HL-60/S4 treated with phorbol 12-myristate 13-acetate at 8.2 ng/mL for 4 days and 3 days (cell line): ENCODE data around the gene FXYD6.

Experiments used
- in situ Hi-C: fragments of 300-500 bp; cut with MboI; formaldehyde crosslinking; loops from 2 replicates; pipeline ENCODE4 v1.15.0; 2022; ENCODE audit warnings: low sequenced_read_pairs

The FXYD6 gene

DNA sequence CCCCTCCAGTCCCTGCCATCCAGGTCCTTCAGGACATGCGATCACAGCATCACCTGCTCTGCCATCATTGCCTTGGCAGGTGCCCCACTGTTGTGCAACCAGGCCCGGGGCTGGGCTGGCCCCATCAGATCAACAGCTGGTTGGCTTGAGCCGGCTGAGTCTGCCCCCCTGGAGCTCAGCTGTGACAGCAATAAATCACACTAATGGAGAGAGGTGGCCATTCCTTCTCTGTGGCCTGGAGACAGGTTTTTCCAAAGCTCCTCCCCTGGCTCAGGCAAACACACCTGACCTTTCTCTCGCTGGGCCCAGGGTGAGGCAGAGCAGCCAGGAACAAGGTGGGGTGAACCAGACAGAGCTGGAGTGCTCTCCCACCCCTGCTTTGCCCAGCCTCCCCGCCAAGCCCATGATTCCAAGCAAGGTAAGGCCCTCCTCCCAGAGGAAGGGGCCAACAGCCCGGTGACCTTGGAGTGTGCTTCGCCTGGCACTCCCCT is 43.0 kb downstream of the FXYD6 start:
- in situ Hi-C loops = no loop called here

DNA sequence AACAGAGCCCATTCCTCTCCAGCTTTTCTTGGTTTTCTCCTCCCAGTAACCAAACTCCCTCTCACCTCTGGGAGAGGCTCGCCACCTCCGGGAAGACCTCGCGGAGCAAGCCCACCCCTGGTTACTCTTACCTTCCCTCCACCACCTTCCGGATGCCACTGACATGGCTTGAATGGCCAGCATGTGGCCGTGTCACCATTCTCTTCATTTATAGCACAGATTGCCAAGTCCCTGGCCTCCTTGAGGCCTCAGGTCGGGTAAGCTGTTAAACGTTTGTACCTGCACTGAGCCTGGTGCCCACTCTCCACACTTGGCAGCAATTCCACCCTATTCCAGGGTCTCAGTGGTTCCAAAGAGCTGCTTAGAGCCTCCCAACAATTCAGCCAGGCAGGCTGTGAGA is 43.9 kb downstream of the FXYD6 start:
- in situ Hi-C loops = no loop called here

DNA sequence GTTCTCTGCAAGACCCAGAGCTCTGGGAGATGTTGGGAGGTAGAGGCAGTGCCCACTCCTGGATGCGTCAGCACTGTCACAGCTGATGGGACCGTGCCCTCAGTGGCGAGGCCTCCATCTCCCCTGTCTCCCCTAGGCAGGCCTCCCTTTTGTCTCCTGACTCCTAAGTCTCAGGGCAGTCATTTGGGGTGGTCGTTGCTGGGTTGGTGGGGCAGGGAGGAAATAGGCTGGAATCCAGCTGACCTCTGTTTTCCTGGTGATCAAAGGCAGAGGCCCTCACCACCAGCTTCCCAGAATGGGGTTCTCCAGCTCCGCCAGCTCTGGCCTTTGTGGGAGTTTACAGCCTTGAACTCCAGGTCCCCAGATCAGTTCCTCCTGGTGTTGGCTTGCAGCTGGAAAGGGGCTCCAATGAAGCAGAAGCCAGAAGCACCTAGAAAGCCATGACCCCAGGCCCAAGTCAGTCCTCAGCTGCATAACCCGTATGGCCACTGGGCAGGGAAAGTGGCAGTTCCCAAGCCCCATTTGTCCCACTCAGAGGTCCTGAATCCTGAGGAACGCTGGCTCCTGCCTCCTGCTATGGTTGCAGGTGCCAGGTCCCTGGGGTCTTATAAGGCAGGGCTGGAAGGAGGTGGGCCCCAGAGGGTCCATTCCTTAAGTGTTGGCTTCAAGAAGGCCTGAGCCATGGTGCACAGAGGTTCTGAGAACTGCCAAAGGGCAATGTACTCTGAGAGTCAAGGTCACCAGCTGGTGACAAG is 44.6 kb downstream of the FXYD6 start:
- in situ Hi-C loops = no loop called here

DNA sequence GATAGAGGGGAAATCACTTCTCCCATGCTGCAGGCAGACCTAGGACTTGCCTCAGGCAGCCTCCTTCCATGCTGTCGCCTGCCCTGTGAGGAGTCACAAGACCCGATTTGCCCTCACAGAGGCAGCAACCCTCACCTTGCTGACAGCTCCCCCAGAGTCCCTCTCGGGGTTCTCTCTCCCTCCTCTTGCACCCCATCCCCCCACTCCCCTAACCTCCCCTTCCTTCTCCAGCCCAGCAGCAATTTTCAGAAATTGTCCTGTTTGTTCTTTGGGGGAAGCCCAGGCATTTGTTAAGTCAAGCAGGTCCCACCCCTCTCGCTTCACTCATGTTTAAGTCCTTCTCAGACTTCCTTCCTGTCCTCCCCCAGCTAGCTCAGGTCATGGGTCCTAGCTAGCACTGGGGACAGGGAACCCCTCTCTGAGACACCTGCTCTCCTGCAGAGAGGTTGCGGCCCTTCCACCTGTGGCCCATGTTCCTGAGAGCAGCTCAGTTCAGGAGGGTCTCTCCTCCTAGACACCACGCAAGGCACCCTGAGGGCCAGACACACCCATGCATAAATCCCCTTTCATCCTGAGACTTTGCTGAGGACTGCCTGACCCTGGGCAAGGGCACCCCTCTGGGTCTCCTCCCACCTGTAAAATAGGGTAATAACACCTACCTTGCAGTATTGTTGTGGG is 45.6 kb downstream of the FXYD6 start:
- in situ Hi-C loops = no loop called here

DNA sequence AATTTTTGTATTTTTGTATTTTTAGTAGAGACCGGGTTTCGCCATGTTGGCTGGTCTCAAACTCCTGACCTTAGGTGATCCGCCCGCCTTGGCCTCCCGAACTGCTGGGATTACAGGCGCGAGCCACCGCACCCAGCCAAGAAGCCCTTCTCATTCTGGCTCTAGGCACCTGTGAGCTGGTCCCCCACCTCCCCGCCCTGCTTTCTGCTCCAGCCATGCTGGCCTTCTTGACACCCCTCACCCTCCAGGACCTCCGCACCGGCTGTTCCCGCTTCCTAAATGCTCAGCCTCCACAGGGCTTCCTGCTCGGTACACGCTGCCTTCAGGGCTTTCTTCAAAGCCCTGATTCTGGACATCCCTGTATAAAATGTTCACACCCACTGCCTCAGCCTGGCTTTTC is 46.4 kb downstream of the FXYD6 start:
- in situ Hi-C loops = no loop called here

DNA sequence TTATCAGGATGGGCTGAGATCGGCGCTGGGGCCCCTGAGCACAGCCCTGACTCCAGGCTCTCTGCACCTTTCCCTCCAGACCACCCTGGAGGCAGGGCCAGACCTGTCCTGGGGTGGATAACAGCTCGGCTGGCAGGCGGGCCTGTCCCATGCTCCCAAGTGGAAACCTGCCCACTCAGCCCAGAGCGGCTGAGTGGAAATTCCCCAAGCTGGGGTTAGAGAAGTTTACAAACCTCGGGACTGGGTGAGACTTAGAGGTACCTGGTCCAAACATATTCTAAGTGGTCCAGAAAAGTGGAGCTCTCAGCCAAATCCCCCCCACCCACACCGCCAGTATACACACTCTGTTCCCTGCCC is 47.1 kb downstream of the FXYD6 start:
- in situ Hi-C loops = loop anchor here (10.0 kb wide), 2 partner anchors 115 to 225 kb away; no protein-coding TSS in a partner anchor

DNA sequence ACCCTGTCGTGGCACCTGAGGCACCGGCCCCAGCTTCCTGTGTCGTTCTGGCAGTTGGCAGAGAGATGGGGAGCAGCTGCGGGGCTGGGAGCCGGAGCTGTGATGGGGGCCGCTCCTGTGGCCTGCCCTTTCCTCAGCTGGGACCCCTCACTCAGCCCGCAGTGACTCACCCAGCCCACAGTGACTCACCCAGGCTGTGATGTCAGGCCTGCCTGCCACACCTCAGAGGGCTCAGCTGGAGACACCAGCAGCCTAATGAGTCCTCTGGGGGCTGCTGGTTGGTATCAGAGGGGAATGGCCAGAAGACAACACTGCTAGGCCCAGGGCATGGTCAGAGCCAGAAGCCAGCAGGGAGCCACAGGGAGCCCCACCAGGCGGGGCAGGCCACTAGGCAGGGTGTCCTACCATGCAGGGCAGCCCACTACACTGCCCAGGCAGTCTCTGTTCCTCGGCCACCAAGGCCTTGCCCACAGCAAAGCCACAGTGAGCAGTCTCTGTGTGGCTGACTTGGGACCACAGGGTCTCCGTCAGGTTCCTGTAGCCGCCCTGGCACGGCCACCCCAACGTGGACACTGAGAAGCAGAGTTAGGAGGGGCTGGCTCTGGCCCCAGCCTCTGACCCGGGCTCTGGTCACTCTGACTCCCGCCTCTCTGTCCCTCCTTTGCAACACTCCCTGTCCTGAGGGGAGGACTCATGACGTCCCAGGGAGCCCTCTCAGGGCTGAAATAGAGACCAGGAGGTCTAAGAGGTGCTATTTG is 47.7 kb downstream of the FXYD6 start:
- in situ Hi-C loops = loop anchor here (10.0 kb wide), 2 partner anchors 116 to 226 kb away; no protein-coding TSS in a partner anchor

DNA sequence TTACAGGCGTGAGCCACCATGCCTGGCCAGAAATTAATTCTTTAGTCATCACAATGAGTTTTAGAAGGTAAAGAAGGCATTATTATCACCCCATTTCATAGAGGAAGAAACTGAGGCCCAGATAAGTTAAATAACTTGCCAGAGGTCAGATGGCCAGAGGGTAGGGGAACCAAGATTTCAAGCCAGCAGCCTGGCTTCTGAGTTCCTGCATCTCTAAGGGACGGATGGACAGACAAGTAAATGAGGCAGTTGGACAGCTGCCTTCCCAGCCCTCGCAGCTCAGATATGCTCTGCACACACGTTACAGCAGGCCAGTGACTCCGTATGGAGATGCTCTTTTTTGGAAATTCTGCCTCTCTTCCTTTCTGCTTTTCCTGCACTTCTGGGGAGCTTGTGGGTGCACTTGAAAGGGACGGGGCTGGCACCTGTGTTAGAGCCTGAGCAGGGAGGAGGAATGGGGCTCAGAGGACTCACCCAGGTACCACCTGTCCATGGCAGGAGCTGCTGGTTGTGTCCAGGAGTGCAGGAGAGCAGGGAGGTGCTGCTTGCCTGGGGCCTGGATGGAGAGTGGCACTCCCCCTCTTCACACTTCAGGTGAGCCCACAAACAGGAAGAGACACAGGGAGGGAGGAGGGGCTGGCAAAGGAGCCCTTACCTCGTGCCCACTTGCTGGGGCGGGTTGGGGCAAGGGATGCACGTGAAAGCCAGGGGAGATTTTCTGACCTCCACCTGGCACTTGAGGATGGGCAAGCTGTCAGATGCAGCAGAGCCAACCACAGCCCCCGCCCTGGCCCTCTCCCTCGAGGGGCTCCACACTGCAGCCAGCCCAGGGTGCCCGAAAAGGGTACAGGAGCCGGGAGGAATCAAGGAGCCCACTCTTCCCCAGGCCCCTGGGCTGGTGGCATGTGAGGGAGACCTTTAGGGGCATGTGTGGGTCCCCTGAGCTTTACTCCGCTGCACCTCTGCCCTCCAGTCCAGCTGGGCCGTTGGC is 48.6 kb downstream of the FXYD6 start:
- in situ Hi-C loops = loop anchor here (10.0 kb wide), 2 partner anchors 117 to 227 kb away; no protein-coding TSS in a partner anchor

DNA sequence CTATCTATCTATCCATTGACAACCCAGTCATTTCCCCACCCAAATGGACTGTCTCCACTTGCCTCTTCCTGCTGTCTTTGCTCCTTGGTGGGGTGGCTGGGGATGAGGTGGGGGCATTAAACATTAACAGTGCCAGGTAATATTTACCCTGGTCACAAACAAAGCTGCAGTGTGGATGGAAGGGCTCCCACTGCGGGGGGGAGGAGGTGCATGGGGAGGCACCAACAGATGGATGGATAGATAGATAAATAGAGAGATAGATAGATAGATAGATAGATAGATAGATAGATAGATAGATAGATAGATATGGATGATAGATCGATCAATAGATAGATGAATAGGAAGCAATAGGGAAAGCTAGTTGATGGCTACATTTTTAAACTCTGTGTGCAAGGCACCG is 49.6 kb downstream of the FXYD6 start:
- in situ Hi-C loops = loop anchor here (10.0 kb wide), 2 partner anchors 118 to 228 kb away; no protein-coding TSS in a partner anchor

DNA sequence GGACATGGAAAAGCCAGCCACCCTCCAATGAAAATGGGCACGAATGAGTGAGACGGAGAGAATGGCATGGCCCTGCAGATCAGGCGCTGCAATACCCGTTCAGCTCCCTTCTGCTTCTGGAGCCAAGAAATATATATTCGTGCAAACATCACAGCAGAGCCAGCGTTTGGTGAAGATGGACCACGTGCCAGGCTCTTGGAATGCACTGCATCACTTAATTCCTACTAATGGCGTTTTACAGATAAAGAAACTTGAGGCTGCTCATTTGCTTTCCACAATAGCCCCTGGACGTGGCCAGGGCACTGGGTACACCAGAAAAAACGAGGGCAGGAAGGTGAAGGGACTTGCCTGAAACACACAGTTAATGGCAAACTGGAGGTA is 50.3 kb downstream of the FXYD6 start:
- in situ Hi-C loops = loop anchor here (10.0 kb wide), 2 partner anchors 119 to 229 kb away; no protein-coding TSS in a partner anchor

DNA sequence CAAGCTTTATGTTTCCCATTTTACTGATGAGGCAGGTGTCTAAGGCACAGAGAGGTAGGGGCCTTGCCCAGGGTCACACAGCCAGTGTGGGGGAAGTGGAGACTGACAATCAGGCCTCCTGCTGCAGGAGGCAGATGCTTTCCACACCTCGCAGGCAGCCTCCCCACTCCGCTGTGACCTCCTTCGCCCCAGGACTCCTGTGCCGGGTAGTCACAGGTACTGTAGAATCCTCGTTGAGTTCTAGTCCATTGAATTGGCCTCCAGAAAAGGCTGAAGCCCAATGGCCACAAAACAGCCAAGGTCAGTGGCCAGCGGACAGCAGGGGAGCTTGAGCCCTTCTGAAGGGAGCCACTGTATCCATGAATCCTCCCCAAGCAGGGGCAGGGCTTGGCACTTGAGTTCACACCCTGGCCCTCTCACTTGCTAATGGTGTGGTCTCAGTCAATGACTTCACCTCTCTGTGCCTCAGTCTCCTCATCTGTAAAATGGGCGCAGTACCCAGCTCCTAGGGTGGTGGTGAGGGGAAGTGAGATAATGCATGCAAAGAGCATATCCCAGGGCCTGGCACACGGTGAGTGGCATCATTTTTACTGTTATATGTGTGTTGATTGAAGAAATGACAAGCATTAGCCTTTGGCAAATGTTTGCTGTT is 50.8 kb downstream of the FXYD6 start:
- in situ Hi-C loops = loop anchor here (10.0 kb wide), 2 partner anchors 119 to 229 kb away; no protein-coding TSS in a partner anchor

DNA sequence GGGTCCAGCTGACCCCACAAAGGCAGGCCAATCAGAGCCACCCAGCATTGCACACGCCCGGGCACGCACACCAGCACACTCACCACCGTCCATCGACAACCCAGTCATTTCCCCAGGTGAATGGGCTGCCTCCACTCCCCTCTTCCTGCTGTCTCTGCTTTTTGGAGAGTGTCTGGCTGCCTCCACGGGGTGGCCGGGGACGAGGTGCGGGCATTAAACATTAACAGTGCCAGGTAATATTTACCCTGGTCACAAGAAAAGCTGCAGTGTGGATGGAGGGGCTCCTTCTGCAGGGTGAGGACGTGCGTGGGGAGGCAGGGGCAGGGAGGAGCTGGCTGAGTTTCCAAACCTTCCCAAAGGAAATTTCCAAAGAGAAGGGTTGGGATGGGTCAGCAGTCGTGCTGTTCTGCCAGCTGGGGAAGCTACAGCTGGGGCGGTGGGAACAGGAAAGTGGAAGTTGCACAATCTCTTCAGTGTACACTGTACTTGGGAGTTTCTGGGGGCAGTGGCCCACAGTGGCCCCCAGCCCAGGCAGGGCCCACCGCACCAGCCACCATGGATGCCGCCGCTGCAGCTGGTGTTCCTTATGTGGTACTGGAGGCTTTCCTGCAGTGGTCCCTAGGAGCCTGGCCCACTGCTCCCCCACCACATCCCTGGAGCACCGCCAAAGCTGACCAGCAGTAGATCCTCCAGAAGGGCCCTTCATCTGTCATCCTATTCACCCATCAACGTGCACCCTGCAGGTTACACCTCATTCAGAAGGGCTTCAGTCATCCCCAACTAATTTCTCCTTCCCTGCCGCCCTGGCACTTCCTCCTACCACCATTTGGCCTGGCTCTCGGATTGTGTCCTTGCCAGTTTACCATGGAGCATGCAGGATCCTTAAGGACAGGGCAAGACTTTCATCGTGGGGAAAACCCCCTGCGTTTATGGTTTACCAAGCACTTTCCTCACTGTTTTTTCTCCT is 51.6 kb downstream of the FXYD6 start, which contains the start of gene FXYD2:
TSS of gene FXYD2 (minus strand) at position 174 of the 967 bp plus-strand sequence. CDS start at position 108, 66 bp downstream.
- in situ Hi-C loops = loop anchor here (10.0 kb wide), 2 partner anchors 120 to 230 kb away; no protein-coding TSS in a partner anchor

DNA sequence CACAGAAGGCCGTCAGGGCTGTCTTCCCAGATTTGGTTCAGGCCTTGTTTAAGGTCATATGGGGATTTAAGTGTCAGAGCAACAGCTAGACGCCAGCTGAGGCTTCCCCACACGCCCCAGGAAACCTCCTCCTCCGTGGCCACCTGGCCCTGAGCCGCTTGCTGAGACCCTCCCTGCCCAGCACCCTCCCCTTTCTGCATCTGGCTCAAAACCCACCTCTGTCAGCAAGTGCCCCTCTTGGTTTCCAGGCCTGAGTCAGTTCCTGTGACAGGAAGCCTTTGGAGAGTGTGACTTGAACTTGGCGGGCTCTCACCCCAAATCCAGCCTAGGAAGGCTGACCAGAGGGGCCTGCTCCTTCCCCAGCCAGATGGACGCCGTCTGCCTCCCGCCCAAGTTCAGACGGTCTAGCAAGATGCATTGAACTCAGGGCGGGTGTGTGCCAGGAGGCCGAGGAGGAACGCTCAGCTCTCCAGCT is 52.5 kb downstream of the FXYD6 start:
- in situ Hi-C loops = loop anchor here (10.0 kb wide), 2 partner anchors 121 to 231 kb away; no protein-coding TSS in a partner anchor

DNA sequence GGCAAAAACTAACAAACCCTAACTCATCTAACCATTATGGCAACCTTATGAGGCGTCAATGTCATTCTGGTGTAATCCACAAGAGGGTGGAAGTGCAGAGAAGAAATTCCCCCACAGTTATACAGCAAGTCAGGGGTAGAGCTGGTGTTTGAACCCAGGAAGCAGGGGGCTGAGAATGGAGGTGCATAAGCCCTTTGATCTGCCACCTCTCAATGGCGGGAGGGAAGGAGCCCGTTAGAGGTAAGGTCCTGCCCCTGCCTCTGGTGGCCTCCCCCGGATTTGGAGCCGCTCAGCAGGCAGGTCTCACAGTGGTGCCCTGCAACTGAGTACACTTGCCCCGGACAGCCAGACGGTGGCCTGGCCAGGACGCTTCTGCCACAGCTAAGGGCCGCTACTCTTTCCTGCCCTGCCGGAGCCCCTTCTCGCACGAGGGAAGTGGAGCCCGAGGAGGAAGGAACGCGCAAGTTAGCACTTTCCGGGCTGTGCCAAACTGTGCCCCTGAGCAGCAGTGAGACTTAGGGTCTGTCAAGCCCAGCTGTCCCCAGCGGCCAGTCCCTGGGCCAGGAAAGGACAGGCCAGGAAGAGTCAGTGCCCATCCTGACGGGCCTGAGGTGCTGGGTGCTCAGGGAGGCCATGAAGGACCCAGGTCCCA is 53.0 kb downstream of the FXYD6 start:
- in situ Hi-C loops = loop anchor here (10.0 kb wide), 2 partner anchors 121 to 231 kb away; no protein-coding TSS in a partner anchor

DNA sequence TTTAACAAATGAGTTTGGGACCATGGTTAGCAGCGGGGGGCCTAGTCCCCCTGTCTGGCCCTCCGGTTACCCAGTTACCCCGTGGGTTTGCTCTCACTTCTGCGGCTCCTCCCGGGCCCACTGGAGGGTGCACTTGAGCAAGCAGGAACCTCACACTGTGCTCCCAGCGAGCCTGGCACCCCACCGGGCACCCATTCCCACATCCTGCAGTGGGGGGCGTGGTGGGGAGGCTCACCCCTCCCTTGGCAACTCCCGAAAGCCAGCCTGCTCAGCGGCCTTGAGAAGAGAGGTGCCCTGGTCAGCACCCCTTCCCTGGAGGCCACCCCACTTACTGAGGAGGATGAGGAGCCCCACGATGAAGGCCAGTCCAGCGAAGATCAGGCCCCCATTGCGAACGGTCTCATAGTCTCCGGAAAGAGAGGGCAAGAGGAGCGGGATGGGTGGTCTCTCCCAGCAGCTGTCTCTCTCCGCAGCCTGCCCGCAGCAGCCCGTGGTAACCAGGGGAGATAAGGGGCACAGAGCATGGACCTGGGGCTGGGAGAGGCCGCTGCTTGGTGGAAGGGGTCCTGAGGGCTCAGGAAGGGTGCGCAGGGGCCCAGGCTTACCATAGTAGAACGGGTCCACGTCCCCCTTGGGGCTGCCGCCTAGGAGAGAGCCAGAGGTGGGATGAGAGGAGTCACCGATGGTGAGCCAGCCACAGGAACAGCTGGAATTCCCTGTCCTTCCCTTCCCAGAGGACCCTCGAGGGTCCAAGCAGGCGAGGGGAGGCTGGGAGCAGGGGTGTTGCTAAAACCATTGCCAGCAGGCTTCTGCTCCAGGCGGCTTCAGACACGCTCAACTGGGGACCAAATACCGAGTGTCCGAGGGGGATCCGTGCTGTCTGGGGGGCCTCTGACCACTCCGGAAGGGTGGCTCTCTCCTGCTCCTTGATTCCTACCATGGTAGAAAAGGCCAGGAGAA is 54.1 kb downstream of the FXYD6 start:
- in situ Hi-C loops = loop anchor here (10.0 kb wide), 2 partner anchors 122 to 232 kb away; no protein-coding TSS in a partner anchor

DNA sequence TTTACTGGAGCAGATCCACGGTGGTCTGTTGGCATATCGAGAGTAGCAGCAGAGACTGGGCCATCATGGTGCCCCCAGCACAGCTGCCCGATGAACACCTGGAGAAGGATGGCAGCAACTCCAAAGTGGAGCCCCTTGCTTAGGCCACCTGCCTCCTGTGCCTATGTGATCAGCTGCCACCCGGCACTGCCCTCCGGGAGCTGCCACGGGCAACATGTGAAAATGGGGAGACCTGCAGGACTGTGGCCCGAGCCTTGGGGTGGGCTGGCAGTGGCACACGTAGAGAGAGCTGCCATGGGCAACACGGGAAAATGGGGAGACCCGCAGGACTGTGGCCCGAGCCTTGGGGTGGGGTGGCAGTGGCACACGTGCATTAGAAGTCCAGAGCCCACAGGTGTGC is 55.0 kb downstream of the FXYD6 start:
- in situ Hi-C loops = loop anchor here (10.0 kb wide), 2 partner anchors 123 to 233 kb away; no protein-coding TSS in a partner anchor
